Neuronal stem cell (in vitro differentiated cells): ENCODE data around the gene PSMD2.

Source experiments
- DNase-seq: peaks from one replicate; pipeline ENCODE4 v3.0.0-alpha.2; 2013; ENCODE audit warnings: low spot score
- H2AFZ ChIP-seq: one replicate; pipeline ENCODE4 v1.6.1; 2013; ENCODE audit warnings: mild to moderate bottlenecking, low read length, inconsistent platforms
- H2AK5ac ChIP-seq: 2 replicates; pipeline ENCODE4 v1.6.1; 2013; ENCODE audit warnings: low read depth, mild to moderate bottlenecking, inconsistent platforms, low read length, moderate library complexity, mixed read lengths
- H2BK120ac ChIP-seq: 2 replicates; pipeline ENCODE4 v1.6.1; 2013; ENCODE audit warnings: low read depth, mild to moderate bottlenecking, inconsistent platforms, low read length, moderate library complexity, mixed read lengths
- H2BK12ac ChIP-seq: one replicate; pipeline ENCODE4 v1.6.1; 2013; ENCODE audit warnings: low read length, inconsistent platforms
- H2BK15ac ChIP-seq: 2 replicates; pipeline ENCODE4 v1.6.1; 2013; ENCODE audit warnings: mild to moderate bottlenecking, low read length, inconsistent platforms, mixed read lengths
- H2BK5ac ChIP-seq: one replicate; pipeline ENCODE4 v1.6.1; 2013; ENCODE audit warnings: inconsistent platforms, mild to moderate bottlenecking, low read length, moderate library complexity
- H3K14ac ChIP-seq: one replicate; pipeline ENCODE4 v1.6.1; 2013; ENCODE audit warnings: low read length, inconsistent platforms
- H3K18ac ChIP-seq: 2 replicates; pipeline ENCODE4 v1.6.1; 2013; ENCODE audit warnings: low read length, inconsistent platforms
- H3K23ac ChIP-seq: 2 replicates; pipeline ENCODE4 v1.6.1; 2013; ENCODE audit warnings: low read depth, mild to moderate bottlenecking, mixed read lengths, low read length, inconsistent platforms; ENCODE audit not compliant: poor library complexity
- H3K27ac ChIP-seq: replicated peaks from 3 replicates; pipeline ENCODE4 v1.5.1; 2013; ENCODE audit warnings: low read length, inconsistent platforms
- H3K27me3 ChIP-seq, 3 experiments: 2 replicates each; pipeline ENCODE4 v1.6.1; 2013; ENCODE audit warnings: low read length in 3 of 3, mild to moderate bottlenecking in 2 of 3, inconsistent platforms in 1 of 3, low read depth in 1 of 3, mixed read lengths in 1 of 3, moderate library complexity in 1 of 3; ENCODE audit not compliant: control insufficient read depth in 3 of 3, insufficient read depth in 3 of 3
- H3K36me3 ChIP-seq, 2 donors: replicated peaks in 1 of 2; 2 replicates each; pipeline ENCODE4 v1.6.1; 2013; ENCODE audit warnings: low read length in 2 of 2; ENCODE audit not compliant: control insufficient read depth in 2 of 2, insufficient read depth in 2 of 2
- H3K4ac ChIP-seq: 2 replicates; pipeline ENCODE4 v1.6.1; 2013; ENCODE audit warnings: inconsistent platforms, mild to moderate bottlenecking, low read length, moderate library complexity
- H3K4me1 ChIP-seq, 2 donors: 1 replicate in 1 of 2; 2 replicates in 1 of 2; pipeline ENCODE4 v1.6.1; 2013; ENCODE audit warnings: low read length in 2 of 2, low read depth in 1 of 2; ENCODE audit not compliant: control insufficient read depth in 2 of 2, insufficient read depth in 1 of 2
- H3K4me2 ChIP-seq: one replicate; pipeline ENCODE4 v1.6.1; 2013; ENCODE audit warnings: mild to moderate bottlenecking, low read length, inconsistent platforms; ENCODE audit not compliant: insufficient read depth, poor library complexity, severe bottlenecking
- H3K4me3 ChIP-seq, 2 donors: 2 replicates each; pipeline ENCODE4 v1.5.1; 2013; ENCODE audit warnings: low read length in 2 of 2, mild to moderate bottlenecking in 2 of 2, inconsistent platforms in 1 of 2, moderate library complexity in 1 of 2
- H3K79me1 ChIP-seq: one replicate; pipeline ENCODE4 v1.6.1; 2013; ENCODE audit warnings: low read depth, mild to moderate bottlenecking, inconsistent platforms, low read length, moderate library complexity
- H3K9ac ChIP-seq: one replicate; pipeline ENCODE4 v1.6.1; 2013; ENCODE audit warnings: mild to moderate bottlenecking, low read depth, low read length, inconsistent platforms; ENCODE audit not compliant: poor library complexity
- H3K9me3 ChIP-seq, 2 donors: replicated peaks in 1 of 2; 2 replicates each; pipeline versions ENCODE3 to v1.6.1; 2013; ENCODE audit warnings: low read length in 2 of 2, mild to moderate bottlenecking in 2 of 2, inconsistent platforms in 1 of 2, low read depth in 1 of 2, mixed read lengths in 1 of 2, moderate library complexity in 1 of 2; ENCODE audit not compliant: control insufficient read depth in 2 of 2, insufficient read depth in 1 of 2
- H4K8ac ChIP-seq: one replicate; pipeline ENCODE4 v1.6.1; 2013; ENCODE audit warnings: low read depth, mild to moderate bottlenecking, inconsistent platforms, low read length, moderate library complexity
- H4K91ac ChIP-seq: one replicate; pipeline ENCODE4 v1.6.1; 2013; ENCODE audit warnings: low read length, low read depth, mild to moderate bottlenecking, inconsistent platforms; ENCODE audit not compliant: poor library complexity
- WGBS, 2 donors: extraction: QIAGEN DNeasy Blood & Tissue Kit; methylation state at CpG; one replicate each; pipeline ENCODE4 v1.1.7; 2013; ENCODE audit warnings: missing lambda C conversion rate in 2 of 2, mixed read lengths in 1 of 2; ENCODE audit not compliant: insufficient read length in 2 of 2, insufficient replicate concordance in 1 of 2; ENCODE audit errors: extremely low coverage in 2 of 2; 5-methylcytosine and 5-hydroxymethylcytosine counted together

The PSMD2 gene

DNA sequence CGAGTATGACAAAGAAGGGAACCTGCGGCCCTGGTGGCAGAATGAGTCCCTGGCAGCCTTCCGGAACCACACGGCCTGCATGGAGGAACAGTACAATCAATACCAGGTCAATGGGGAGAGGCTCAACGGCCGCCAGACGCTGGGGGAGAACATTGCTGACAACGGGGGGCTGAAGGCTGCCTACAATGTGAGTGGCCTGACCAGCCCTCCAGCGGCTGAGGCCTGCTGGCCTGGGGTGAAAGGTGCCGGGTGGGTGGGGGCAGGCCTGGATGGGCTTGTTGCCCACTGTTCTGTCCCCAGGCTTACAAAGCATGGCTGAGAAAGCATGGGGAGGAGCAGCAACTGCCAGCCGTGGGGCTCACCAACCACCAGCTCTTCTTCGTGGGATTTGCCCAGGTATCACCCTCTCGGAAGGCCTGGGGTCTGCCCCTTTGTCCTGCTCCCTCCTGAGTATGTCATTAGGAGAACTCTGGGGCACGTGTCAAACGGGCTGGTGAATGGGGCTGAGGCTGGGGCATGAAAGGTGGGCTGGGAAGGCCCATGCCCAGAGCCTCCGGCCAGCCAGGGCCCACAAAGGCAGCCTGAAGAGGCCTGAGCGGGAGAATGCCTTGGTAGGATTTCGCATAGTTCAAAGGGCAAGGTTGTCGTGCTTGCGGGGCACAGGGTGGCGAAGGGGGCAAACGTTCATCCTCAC is 7.8 kb upstream of the PSMD2 start:
- Histone ChIP-seq H3K79me1 (peaks cover 4% of the 10 kb centered on the region), H2BK5ac (peak overlapping the region; percentile 53), H3K36me3 (no peaks in the 10 kb centered on the region), H3K9ac (no peak overlapping the region), H4K91ac (no peak overlapping the region), H3K14ac (peak overlapping the region; percentile 1), H3K27ac (no peak overlapping the region), H3K4me1 (no peaks in the 10 kb centered on the region), H3K27me3 (peaks cover 0 to 60% (median 0%) of the 10 kb centered on the region in 3 experiments), H2BK12ac (no peak overlapping the region), H2AFZ (no peak overlapping the region), H4K8ac (no peak overlapping the region), H3K9me3 (no peaks in the 10 kb centered on the region), H3K18ac (no peak overlapping the region), H3K4ac (no peak overlapping the region), H2BK120ac (no peak overlapping the region), H2BK15ac (peak overlapping the region; percentile 47), H2AK5ac (peak overlapping the region; percentile 63), H3K4me3 (no peak overlapping the region), H3K23ac (no peak overlapping the region), H3K4me2 (no peak overlapping the region)
- WGBS, 2 donors = no CpG with 5 or more reads among the region's 22 CpGs
- DNase-seq = no peak

DNA sequence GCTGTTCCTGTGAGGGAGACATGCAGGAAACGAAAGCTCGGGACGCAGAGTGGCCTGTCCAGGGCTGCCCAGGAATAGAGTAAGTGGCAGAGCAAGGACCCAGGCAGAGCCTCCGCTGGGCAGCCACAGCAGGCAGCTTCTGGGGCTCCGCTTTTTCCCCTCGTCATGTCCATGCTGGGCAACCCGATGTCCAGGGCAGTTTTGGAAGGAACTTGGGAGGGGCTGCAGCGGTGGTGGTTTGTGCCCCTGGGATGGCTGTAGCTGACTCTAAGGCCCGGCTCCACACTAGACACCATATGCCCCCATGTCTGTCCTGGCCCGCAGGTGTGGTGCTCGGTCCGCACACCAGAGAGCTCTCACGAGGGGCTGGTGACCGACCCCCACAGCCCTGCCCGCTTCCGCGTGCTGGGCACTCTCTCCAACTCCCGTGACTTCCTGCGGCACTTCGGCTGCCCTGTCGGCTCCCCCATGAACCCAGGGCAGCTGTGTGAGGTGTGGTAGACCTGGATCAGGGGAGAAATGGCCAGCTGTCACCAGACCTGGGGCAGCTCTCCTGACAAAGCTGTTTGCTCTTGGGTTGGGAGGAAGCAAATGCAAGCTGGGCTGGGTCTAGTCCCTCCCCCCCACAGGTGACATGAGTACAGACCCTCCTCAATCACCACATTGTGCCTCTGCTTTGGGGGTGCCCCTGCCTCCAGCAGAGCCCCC is 7.1 kb upstream of the PSMD2 start:
- Histone ChIP-seq H3K27me3 (peaks cover 0 to 60% (median 0%) of the 10 kb centered on the region in 3 experiments), H4K91ac (no peak overlapping the region), H3K9ac (no peak overlapping the region), H2BK5ac (no peak overlapping the region), H2BK120ac (no peak overlapping the region), H3K27ac (no peak overlapping the region), H2AFZ (no peak overlapping the region), H3K36me3 (no peaks in the 10 kb centered on the region), H2AK5ac (no peak overlapping the region), H3K4me3 (no peak overlapping the region), H3K4ac (no peak overlapping the region), H3K14ac (peak overlapping the region; percentile 38), H2BK12ac (no peak overlapping the region), H4K8ac (no peak overlapping the region), H3K79me1 (peaks cover 4% of the 10 kb centered on the region), H3K4me2 (no peak overlapping the region), H3K4me1 (no peaks in the 10 kb centered on the region), H3K18ac (no peak overlapping the region), H3K9me3 (no peaks in the 10 kb centered on the region), H2BK15ac (peak overlapping the region; percentile 26), H3K23ac (no peak overlapping the region)
- DNase-seq = no peak
- no CpG with 5 or more reads among the region's 21 CpGs for WGBS, 2 donors

DNA sequence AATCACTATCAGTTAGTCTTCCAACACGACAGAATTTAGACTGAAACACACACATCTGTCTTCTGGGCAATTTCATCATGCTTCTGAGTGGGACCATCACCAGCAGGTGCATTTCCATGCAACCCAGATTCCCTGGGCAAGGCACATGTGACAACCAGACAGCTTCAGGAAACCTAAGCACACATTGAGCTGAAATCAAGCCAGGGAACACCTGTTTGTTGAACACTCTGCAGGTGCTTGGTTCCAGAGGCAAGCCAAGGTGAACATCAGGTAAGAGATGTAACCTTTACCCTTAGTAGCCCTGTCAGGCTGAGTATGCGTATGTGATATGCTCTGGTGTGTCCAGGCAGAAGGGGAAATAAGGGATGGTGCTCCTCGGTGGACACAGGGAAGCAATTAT is 3.3 kb upstream of the PSMD2 start:
- no peak overlapping the region for H2BK120ac ChIP-seq
- DNase-seq = no peak
- H2AFZ ChIP-seq = no peak overlapping the region
- H3K9me3 ChIP-seq = no peaks in the 10 kb centered on the region
- peaks cover 10% of the 10 kb centered on the region for H3K79me1 ChIP-seq
- no peak overlapping the region for H3K9ac ChIP-seq
- H2AK5ac ChIP-seq = no peak overlapping the region
- no peak overlapping the region for H2BK15ac ChIP-seq
- H4K91ac ChIP-seq = no peak overlapping the region
- no peak overlapping the region for H3K27ac ChIP-seq
- H3K36me3 ChIP-seq = peaks cover 5 to 9% of the 10 kb centered on the region in 2 donors
- H4K8ac ChIP-seq = no peak overlapping the region
- no peak overlapping the region for H2BK12ac ChIP-seq
- H3K14ac ChIP-seq = no peak overlapping the region
- H3K27me3 ChIP-seq = peaks cover 0 to 43% (median 0%) of the 10 kb centered on the region in 3 experiments
- no peak overlapping the region for H3K18ac ChIP-seq
- no peak overlapping the region for H2BK5ac ChIP-seq
- H3K23ac ChIP-seq = no peak overlapping the region
- no peak overlapping the region for H3K4ac ChIP-seq
- no peak overlapping the region for H3K4me3 ChIP-seq
- WGBS, 2 donors = no CpG with 5 or more reads among the region's 3 CpGs
- H3K4me1 ChIP-seq = peaks cover 3 to 6% of the 10 kb centered on the region in 2 donors
- no peak overlapping the region for H3K4me2 ChIP-seq

DNA sequence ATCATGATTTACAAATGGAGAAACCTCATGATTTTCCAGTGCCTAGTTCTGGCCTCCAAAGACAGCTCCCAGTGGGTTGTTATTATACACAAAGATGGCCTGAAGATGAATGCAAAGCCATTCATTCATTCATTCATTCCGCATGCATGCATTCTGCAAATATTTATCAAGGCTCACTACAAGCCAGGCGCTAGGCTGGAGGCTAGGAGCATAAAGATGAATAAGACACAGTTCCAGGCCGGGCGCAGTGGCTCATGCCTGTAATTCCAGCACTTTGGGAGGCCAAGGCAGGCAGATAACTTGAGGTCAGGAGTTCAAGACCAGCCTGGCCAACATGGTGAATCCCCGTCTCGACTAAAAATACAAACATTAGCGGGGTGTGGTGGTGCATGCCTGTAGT is 2.4 kb upstream of the PSMD2 start:
- H3K14ac ChIP-seq = no peak overlapping the region
- no peak overlapping the region for H4K8ac ChIP-seq
- no peak overlapping the region for H2AFZ ChIP-seq
- no peak for DNase-seq
- WGBS, 2 donors = no CpG with 5 or more reads among the region's 7 CpGs
- H3K27ac ChIP-seq = no peak overlapping the region
- H3K4ac ChIP-seq = no peak overlapping the region
- H3K18ac ChIP-seq = no peak overlapping the region
- H3K4me2 ChIP-seq = no peak overlapping the region
- H2BK15ac ChIP-seq = no peak overlapping the region
- H3K79me1 ChIP-seq = peaks cover 10% of the 10 kb centered on the region
- no peak overlapping the region for H2BK5ac ChIP-seq
- H3K4me1 ChIP-seq = peaks cover 3 to 6% of the 10 kb centered on the region in 2 donors
- peaks cover 0 to 34% (median 0%) of the 10 kb centered on the region in 3 experiments for H3K27me3 ChIP-seq
- no peak overlapping the region for H3K4me3 ChIP-seq
- H3K9ac ChIP-seq = no peak overlapping the region
- H3K36me3 ChIP-seq = peaks cover 9 to 17% of the 10 kb centered on the region in 2 donors
- H3K23ac ChIP-seq = no peak overlapping the region
- H4K91ac ChIP-seq = no peak overlapping the region
- no peak overlapping the region for H2BK120ac ChIP-seq
- no peak overlapping the region for H2AK5ac ChIP-seq
- H3K9me3 ChIP-seq = no peaks in the 10 kb centered on the region
- H2BK12ac ChIP-seq = no peak overlapping the region
